GM21786 (cell line): Measurements from ENCODE around the gene ACADM.
A peak's percentile ranks its signal among the peaks of the same experiment; 100 is the strongest.
"Not testable (repeated sequence)": the region's sequence is repeated elsewhere in the genome, so short reads cannot be mapped to it uniquely, and the experiment has no call there.

Source experiments
- ATAC-seq: cut with Tn5 transposase; IDR thresholded peaks from one replicate; pipeline ENCODE4 v1.9.1; 2021; ENCODE audit not compliant: unreplicated experiment

The ACADM gene

DNA sequence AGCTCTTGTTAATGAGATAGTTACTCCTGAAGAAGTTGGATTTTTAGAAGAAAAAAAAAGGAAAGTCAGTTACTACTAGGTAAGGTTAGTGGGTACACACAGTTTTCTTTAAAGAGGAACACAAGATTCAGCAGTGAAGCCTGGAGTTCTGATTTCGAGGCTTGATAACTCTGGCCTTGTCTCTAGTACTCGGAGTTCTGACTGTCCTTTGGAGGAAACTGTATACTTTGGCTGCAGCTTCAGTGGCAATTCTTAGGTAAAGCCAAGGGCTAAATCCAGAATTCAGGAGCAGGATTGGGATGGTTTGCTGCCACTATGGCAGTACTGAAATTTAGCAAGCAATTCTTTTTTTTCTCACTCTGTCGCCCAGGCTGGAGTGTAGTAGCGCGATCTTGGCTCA is 9.2 kb downstream of the ACADM start:
- no peak for ATAC-seq

DNA sequence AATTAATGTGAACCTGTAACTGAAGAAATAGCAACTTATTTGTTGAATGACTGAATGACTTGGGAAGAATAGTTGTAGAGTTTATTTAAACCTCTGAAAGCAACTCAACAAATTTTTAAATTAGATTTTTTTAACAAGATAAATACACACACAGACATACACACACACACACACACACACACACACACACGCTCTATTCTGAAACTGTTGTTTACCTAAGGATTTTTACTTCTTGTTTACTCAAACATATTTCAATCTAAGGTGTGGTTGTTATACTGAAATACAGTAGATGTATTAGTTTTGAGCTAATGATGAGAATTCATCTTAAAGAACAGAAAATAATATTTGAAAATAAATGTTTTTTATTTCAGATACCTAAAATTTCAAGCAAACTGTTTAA is 11.5 kb downstream of the ACADM start:
- no peak for ATAC-seq

DNA sequence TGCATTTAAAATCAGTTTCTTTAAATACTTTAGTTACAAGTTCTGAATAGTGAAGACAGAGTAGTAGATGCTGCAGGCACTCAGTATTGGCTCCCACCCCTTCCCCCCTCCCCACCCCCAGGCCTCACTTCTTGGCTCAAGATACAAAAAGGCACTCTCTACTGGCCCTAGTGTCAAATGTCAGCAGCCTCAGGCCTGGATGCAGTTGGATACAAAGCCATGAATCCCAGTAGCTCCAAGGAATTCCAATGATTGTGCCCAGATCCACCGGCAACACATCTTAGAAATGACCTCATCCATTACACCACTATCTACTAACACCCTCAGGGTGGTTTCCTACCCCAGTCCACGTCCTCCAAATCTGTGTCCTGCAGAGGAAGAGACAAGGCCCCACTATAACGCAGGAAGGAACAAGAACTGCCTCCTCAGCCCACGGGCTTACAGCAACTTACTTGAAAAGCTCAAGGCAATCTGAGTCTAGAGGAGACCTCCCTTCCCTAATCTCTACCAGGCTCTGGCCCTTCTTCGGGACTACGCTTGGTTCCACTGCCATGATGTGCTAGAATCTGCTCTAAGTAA is 17.6 kb downstream of the ACADM start:
- no peak for ATAC-seq

DNA sequence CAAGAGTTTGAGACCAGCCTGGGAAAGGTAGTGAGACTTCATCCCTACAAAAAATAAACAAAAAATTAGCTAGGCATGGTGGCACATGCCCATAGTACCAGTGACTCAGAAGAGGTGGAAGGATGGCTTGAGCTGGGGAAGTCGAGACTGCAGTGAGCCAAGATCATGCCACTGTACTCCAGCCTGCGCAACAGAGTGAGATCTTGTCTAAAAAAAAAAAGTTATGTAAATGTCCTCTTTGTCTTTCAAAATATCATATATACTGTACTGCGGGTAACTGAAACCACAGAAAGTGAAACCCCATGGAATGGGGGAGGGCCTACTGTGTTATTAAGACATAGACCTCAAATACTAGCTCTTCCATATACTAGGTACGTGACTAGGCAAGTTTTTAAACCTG is 20.8 kb downstream of the ACADM start:
- peak; percentile 79 for ATAC-seq

DNA sequence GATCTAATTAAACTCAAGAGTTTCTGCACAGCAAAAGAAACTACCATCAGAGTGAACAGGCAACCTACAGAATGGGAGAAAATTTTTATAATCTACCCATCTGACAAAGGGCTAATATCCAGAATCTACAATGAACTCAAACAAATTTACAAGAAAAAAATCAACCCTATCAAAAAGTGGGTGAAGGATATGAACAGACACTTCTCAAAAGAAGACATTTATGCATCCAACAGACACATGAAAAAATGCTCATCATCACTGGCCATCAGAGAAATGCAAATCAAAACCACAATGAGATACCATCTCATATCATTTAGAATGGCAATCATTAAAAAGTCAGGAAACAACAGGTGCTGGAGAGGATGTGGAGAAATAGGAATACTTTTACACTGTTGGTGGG is 32.7 kb downstream of the ACADM start:
- ATAC-seq = not testable (repeated sequence)

DNA sequence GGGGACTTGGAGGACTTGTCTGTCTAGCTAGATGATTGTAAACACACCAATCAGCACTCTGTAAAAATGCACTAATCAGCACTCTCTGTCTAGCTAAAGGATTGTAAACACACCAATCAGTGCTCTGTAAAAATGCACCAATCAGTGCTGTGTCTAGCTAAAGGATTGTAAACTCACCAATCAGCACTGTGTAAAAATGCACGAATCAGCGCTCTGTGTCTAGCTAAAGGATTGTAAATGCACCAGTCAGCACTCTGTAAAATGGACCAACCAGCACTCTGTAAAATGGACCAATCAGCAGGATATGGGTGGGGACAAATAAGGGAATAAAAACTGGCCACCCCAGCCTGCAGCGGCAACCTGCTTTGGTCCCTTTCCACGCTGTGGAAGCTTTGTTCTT is 34.0 kb downstream of the ACADM start:
- ATAC-seq = not testable (repeated sequence)

DNA sequence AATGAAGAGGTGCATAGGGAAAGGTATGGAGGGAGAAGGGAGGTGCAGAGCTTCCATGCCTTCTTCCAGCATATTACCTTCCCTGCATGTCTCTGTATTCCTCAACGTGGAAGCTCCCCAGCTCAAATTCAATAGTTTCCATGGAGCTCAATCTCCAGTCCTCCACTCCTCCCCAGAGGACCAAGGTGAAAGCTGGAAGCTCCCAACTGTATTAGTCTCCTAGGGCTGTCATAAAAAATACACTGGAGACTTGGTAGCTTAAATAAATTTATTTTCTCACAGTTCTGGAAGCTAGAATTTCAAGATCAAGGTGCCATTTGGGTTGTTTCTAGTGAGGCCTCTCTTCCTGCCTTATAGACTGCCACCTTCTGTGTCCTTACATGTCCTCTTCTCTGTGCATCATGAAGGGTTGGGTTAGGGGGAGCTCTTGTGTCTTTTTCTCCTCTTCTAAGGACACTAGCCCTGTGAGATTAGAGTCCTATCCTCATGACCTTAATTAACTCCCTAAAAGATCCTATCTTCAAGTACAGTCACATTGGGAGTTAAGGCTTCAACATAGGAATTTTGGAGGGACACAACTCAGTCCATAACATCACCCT is 39.6 kb downstream of the ACADM start:
- no peak for ATAC-seq

DNA sequence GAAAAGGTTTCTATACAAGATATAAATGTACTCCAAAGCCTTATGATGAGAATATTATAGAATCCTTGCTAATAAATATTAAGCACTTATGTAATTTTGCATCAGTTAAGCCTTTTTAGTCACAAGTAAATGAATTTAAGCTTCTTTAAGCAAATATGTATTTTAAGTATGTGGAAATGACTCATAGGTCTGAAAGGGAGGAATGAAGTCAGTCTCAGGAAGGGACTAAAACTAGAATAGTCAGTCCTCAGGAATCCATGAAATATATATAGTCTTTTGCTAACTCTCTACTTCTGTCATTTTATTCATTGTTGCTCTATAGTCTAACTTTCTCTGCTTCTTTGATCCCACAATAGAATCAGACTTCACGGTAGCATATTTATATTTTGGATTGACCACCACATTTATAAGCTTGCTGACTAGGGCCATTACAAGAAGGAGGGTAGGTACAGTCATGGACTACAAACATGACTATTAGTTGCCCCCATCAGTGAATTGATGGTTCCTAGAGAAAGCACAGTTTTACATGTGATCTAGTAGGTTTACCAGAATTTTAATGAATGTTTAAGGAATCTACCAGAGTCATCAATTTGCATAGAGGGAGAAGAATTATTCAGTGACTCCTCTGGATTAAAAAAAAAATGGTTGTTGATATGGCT is 41.3 kb downstream of the ACADM start:
- no peak for ATAC-seq

DNA sequence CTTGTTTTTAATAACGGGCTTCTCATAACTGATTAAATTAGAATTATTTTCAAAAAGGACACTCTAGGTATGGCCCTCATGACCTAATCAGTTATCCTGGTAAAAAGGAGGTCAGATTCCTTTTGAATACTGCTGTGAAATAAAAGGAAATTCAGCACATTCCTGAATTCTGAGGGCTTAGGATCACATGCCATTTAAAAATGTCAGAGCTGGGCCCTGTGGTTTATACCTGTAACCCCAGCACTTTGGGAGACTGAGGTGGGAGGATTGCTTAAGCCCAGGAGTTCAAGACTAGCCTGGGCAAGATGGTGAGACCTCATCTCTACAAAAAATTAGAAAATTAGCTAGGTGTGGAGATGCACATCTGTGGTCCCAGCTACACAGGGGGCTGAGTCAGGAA is 43.5 kb downstream of the ACADM start:
- no peak for ATAC-seq

DNA sequence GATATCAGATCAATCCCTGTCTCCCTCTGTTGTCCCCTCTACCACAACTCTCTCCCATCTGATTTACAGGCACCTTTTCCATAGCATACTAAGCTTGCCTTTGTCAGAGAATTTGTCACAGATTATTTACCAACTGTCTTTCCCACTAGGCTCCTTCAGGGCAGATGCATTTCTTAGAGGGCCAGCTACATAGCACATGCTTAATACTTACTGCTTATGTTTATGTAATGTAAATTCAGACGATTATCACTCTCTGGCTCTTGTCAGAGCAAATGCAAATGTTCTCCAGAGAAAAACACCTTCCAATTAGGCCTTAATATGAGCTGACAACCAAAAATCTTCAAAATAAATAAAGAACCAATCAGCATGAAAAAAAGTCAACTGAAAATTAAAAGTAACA is 46.3 kb downstream of the ACADM start:
- ATAC-seq = no peak

DNA sequence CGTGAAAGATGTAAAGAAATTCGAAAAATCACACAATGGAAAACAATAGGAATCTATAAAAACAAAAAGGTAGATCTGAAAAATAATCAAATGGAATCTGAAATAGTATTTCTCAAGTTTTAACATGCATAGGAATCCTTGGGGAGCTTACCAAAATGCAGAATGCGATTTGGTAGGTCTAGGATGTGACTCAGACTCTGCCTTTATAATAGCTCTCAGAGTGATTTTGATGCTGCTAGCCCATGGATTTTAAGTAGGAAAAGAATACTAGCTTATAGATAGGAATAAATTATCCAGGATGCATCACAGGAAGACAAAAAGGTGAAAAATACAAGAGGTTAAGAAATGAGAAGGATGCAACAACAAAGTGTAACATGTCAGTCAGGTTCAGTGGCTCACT is 47.5 kb downstream of the ACADM start:
- ATAC-seq = no peak

DNA sequence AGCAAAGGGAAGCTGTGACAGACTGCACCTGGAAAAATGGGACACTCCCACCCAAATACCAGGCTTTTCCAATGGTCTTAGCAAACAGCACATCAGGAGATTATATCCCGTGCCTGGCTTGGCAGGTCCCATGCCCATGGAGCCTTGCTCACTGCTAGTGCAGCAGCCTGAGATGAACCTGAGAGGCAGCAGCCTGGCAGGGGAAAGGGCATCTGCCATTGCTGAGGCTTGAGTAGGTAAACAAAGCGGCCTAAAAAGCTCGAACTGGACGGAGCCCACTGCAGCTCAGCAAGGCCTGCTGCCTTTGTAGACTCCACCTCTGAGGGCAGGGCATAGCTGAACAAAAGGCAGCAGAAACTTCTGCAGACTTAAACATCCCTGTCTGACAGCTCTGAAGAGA is 53.3 kb downstream of the ACADM start:
- not testable (repeated sequence) for ATAC-seq

DNA sequence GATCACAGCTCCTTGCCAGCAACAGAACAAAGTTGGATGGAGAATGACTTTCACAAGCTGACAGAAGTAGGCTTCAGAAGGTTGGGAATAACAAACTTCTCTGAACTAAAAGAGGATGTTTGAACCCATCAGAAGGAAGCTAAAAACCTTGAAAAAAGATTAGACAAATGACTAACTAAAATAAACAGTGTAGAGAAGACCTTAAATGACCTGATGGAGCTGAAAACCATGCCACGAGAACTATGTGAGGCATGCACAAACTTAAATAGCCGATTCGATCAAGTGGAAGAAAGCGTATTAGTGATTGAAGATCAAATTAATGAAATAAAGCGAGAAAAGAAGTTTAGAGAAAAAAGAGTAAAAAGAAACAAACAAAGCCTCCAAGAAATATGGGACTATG is 54.2 kb downstream of the ACADM start:
- ATAC-seq = not testable (repeated sequence)

DNA sequence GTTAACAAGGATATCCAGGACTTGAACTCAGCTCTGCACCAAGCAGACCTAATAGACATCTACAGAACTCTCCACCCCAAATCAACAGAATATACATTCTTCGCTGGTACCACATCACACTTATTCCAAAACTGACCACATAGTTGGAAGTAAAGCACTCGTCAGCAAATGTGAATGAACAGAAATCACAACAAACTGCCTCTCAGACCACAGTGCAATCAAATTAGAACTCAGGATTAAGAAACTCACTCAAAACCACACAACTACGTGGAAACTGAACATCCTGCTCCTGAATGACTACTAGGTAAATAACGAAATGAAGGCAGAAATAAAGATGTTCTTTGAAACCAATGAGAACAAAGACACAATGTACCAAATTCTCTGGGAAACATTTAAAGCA is 55.7 kb downstream of the ACADM start:
- not testable (repeated sequence) for ATAC-seq

DNA sequence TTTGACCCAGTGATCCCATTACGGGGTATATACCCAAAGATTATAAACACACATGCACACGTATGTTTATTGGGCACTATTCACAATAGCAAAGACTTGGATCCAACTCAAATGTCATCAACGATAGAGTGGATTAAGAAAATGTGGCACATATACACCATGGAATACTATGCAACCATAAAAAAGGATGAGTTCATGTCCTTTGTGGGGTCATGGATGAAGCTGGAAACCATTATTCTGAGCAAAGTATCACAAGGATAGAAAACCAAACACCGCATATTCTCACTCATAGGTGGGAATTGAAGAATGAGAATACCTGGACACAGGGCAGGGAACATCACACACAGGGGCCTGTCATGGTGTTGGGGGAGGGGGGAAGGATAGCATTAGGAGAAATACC is 59.4 kb downstream of the ACADM start:
- not testable (repeated sequence) for ATAC-seq

DNA sequence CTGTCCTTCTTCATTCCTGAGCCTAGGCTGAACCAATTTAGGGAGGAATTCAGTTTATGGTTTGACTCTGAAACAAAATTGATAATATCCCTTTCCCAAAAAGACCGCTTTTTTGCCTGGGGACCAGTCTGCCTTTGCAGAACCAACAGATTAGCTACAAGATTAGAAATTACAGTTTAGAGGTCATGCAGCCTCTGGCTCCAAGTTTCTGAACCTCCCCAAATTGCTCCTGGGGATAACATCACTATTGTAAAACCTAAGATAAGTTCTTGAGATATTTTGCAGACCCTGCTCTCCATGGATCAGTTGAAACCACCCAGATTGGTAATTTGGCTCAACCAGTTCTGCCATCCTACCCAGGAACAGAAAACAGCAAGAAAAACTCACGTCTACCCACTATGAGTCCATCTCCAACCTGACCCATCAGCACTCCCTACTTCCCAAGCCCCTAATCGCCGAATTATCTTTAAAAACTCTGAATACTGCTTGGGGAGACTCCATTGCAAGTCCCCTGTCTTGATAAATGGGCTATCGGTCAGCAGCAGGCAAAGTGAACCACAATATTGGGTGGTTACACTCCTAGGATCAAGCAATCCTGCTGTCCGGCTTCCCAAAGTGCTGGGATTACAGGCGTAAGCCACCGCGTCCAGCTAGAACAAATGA is 60.9 kb downstream of the ACADM start:
- ATAC-seq = peak; percentile 13

DNA sequence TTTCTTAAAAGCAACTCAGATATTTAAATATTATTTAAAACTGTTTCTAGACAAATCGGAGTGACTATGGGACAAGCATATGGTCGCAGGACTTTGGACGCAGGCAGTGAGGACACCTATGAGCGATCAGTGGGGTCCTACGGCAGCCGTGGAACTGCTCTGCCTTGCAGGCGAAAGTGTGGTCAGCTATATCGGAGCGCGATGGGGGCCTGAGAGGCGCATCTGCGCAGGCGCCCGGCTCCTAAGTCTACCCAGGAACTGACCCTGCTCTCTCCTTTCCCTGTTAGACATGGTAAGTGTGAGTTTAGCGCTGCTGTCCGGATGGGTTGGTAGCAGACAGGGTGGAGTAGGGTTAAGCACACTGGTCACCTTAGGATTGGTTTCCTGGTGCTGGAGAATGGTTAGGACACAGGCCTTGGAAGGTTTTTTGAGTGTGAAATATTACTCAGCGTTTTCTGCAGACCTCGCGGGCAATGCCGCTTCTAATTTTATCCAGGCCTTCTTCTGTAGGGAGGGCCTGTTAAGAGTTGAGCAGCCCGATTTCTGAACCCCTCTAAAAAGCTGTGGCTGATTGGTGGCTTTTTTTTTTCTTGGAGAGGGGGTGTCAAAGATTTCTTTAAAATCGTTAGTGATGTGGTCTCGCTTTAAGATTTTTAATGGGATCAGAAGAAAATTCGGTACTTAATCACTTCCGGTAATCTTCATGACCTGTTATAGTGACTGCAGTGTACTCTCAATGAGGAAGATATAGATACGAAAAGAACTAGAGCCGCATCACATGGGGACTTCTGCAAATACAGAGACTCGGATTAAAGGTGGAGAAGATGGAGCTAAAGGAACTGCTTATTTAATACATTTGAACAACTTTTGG is 61.7 kb downstream of the ACADM start, which contains the start of gene RABGGTB:
TSS of gene RABGGTB (plus strand) at position 274 of the 871 bp plus-strand sequence. CDS start at position 290, 16 bp downstream.
- peak; percentile 74 for ATAC-seq

DNA sequence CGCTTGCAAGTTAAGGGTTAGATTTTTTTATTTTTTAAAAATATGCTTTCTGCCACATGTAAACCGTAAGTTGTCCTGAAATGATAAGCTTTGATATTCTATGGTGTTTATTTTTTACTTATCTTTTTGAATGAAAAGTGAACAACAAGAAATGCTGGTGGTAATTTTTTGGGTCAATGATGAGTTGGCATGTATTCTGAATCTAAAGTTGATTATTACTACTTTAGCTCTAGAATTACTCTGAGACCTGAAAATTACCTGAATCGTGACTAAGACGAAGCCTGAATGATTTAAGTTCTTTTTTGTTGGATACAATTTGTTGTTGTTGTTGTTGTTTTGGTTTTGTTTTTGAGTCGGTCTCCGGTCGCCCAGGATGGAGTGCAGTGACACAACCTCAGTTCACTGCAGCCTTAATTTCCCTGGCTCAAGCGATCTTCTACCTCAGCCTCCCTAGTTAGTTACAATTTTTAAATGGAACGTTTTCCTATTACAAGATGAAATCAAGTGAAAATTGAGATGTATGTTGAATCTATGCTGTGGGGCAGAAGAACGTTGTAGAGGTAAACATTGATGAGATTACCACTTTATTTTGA is 62.5 kb downstream of the ACADM start:
- ATAC-seq = no peak

DNA sequence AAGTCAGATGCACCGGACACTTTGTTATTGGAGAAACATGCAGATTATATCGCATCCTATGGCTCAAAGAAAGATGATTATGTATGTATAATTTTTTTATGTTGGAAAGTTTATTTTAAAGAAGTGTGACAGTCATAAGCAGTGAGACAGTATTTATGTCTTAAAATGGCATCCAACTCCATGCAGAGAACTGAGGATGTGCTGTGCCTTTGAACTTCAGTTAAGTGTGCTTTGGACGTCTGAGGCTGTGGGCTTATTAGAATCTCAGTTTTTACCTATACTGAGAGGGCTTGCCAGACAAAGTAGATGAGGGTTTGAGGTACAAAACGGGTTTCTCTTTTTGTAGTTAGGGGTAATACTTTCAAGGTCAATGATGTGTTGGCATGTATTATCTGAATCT is 63.0 kb downstream of the ACADM start:
- ATAC-seq = no peak

DNA sequence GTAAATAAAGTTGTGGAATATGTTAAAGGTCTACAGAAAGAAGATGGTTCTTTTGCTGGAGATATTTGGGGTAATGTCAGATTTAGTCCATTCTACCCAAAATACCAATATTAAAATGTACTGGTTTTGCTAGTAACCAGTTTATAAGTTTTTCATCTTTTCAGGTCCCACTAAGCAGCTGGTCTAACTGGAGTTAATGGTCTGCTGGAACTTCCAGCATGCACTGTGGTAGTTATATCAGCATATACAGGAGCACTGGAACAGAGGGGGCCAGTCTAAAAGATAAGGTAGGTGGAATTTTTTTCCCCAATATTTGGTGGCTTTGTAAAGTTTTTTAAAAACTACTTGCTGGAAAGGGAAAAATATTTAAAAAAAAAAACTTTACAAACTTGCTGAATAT is 65.5 kb downstream of the ACADM start:
- no peak for ATAC-seq

DNA sequence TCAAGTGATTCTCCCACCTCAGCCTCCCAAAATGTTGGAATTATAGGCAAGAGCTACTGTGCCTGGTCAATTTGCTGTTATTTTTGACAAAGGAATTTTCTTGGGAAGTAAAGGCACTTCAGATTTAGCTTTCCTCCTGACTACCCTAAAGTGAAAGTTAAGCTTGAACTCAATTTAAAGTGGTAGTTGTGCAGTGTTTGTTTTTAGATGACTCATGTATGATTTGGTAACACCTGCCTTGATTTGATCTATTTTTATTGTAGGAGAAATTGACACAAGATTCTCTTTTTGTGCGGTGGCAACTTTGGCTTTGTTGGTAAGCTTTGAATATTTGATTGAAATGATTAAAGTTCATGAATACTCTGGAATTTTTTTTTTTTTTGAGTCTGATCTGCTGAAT is 66.5 kb downstream of the ACADM start:
- no peak for ATAC-seq
